ENCODE results near the gene SRBD1.

Gene SRBD1, protein sequence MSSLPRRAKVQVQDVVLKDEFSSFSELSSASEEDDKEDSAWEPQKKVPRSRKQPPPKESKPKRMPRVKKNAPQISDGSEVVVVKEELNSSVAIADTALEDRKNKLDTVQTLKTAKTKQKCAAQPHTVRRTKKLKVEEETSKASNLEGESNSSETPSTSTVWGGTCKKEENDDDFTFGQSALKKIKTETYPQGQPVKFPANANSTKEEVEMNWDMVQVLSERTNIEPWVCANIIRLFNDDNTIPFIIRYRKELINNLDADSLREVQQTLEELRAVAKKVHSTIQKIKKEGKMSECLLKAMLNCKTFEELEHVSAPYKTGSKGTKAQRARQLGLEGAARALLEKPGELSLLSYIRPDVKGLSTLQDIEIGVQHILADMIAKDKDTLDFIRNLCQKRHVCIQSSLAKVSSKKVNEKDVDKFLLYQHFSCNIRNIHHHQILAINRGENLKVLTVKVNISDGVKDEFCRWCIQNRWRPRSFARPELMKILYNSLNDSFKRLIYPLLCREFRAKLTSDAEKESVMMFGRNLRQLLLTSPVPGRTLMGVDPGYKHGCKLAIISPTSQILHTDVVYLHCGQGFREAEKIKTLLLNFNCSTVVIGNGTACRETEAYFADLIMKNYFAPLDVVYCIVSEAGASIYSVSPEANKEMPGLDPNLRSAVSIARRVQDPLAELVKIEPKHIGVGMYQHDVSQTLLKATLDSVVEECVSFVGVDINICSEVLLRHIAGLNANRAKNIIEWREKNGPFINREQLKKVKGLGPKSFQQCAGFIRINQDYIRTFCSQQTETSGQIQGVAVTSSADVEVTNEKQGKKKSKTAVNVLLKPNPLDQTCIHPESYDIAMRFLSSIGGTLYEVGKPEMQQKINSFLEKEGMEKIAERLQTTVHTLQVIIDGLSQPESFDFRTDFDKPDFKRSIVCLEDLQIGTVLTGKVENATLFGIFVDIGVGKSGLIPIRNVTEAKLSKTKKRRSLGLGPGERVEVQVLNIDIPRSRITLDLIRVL

DNA sequence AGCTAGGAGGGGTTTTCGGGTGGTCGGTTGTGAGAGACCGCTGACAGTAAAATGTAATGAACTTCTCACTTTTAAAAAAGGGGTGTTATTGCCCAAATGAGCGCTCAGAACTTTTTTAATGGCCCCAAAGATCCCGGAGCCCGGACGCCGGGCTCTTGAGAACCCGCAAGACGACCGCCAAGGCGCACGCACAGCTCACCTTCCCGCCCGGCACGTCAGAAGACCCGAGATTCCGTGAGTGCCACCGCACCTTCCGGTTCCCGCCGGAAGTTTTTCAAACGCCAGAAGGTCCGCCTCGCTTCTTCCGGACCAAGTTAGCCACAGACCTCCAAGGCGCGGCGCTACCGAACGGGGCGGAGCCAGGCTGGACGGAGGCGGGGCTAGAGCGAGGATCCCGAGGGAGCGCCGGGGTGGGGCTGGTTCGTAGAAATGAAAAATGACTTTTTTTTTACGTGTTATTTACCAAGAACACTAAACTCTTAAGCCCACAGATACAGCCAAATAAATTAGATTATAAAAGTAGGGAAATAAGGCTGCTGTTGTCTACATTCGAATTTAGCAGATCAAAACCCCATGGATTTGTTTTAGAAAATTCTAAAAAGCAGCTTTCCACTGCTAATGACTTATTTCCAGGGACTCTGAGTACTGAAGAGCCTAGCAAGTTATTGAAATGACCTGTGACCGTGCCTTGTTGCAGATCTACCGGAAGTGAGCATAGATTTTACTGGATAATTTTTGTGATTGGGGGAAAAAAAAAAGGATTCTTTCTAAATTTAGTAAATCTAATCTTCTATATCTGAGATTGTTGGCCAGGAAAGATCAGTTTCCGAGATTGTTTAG is at the start of gene SRBD1:
SRBD1 (minus strand) TSS at position 248 of the 840 bp plus-strand sequence. CDS start 5,826 bp downstream, outside the sequence.
- peak; percentile 95 for DNase-seq

DNA sequence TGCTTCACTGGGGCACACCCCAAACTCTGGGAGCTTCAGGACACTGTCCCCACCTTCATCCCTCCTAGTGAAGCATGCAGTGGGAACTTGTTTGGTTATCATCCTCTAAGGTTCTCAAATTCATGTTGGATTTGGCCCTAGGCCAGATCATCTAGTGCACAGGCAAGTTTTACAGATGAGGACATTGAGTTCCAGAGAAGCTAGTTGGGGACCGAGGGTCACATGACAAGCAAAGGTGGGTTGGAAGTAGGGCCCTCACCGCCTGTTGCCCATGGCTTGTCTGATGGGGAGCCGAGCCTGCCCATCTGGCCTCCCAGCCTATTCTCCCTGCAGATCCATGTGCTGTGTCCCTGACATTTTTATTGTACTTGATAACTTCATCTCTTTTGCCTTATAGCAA is 43.2 kb upstream of the SRBD1 start:
- DNase-seq, result no peak

DNA sequence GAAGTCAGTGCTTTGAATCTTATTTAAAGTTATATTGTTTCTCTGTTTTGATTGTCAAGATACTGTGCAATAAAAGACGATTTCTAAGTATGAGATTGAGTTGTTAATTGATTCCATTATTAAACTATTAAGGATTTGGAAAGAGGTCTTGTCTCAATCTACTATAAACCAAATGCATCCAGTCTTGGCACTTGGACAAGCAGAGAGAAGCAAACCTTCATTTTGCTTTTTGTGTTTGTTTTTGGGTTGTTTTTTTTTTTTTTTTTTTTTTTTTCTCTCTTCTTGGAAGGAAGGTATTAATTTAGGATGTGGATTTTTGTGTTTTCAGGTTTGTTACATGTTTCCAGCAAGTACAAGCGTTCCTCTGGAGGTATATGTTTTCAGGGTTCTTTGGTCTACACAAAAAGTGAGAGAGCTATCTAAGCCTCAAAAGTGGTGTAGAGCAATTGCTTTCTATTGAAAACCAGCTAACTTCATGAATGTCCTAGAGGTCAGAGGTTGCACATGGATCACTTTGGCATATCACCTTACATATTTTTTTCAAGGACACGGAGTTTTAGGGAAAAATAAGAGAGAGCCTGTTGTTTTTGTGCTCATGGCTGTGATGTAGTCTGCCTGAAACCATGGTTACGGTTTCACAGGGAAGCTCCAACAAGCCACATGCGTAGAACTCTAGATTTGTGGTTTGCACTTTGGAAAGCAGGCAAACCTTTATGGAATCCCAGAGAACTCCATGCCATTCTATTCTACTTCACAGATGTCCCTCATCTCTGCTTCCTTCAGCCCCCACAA is 42.3 kb upstream of the SRBD1 start:
- DNase-seq, result no peak

DNA sequence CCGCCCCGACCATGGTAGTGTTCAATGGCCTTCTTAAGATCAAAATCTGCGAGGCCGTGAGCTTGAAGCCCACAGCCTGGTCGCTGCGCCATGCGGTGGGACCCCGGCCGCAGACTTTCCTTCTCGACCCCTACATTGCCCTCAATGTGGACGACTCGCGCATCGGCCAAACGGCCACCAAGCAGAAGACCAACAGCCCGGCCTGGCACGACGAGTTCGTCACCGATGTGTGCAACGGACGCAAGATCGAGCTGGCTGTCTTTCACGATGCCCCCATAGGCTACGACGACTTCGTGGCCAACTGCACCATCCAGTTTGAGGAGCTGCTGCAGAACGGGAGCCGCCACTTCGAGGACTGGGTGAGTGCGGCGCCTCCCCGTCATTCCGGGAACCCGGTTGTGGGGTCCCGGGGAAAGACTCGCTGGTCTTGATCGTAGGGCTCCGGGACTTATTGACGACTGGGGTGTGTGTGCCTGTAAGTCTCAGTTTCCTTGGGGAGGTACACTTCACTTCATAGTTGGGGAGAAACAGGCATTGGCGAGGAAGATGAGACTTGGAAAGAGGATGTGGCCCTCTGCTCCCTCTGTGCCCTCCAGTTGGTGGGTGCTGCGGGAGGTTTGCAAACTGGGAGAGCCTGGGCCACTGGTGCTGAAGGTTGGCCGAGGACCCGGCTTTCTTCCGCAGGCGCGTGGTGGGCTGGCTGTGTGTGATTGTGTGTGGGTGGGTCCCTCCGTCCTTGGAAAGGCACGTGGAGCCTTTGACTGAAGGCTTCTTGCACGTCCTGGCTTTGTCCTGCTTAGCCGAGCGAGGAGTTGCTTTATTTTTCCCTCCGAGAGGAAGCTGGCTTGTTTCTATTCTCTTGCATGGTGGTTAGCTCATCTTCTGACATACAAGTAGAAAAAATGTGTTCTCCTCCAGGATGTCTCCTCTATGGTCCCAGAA is 41.3 kb upstream of the SRBD1 start:
- DNase-seq, result peak; percentile 61

DNA sequence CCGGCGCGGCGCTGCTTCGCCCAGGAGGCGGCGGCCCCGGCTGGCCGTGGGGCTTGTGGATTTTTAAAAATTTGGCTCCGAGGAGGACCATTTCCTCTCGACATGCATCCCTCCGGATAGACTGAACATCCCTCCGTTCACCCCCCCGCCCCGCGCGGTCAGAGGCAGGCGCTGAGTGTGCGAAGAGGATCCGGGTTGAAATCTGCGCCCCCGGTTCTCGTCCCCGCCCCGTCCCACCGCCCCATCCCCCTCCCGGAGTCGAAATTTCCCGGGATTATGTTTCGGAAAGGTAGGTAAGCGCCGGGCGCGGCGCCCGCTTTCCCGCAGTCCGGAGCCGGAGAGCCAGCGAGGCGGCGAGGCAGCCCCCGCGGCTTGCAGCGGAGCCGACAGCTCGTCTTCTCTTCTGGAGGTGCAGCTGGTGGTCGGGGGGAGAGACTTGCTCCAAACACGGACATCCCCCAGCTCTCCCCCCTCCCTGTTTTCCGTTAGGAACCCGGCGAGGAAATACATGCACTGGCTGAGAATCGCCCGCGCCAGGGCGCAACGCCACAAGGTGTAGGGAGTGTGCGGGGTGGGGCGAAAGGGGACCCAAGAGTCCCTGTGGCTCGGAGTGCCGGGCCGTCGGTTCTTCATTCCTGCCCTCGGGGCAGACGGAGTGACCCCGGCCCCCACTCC is 40.5 kb upstream of the SRBD1 start, which contains the start of gene PRKCE:
PRKCE (plus strand) TSS at position 261 of the 675 bp plus-strand sequence.
- DNase-seq, result peak; percentile 30

DNA sequence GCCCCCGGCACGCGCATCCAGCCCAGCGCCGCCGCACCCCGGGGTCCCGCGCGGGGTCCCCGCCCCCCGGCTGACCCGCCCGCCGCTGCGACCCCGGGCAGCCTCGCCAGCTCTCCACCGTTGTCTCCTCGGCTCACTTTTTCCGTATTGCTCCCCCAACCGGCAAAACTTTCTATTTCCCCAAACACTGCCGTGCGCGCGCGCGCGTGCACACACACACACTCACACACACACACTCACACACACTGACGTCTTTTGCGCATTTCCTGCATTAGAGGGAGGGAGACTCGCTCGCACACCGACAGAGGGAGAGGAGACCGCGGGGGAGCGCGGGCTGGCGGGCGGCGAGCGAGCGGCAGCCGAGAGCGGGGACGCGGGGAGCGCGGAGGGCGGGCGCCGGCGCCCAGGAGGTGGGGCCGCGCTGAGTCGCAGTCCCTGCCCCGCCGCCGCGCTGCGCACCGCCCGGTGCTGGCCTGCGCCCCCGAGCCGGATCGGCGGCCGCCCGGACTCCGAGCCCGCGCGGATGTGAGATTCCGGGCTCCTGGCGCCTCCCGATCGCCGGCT is 39.9 kb upstream of the SRBD1 start:
- peak; percentile 96 for DNase-seq

DNA sequence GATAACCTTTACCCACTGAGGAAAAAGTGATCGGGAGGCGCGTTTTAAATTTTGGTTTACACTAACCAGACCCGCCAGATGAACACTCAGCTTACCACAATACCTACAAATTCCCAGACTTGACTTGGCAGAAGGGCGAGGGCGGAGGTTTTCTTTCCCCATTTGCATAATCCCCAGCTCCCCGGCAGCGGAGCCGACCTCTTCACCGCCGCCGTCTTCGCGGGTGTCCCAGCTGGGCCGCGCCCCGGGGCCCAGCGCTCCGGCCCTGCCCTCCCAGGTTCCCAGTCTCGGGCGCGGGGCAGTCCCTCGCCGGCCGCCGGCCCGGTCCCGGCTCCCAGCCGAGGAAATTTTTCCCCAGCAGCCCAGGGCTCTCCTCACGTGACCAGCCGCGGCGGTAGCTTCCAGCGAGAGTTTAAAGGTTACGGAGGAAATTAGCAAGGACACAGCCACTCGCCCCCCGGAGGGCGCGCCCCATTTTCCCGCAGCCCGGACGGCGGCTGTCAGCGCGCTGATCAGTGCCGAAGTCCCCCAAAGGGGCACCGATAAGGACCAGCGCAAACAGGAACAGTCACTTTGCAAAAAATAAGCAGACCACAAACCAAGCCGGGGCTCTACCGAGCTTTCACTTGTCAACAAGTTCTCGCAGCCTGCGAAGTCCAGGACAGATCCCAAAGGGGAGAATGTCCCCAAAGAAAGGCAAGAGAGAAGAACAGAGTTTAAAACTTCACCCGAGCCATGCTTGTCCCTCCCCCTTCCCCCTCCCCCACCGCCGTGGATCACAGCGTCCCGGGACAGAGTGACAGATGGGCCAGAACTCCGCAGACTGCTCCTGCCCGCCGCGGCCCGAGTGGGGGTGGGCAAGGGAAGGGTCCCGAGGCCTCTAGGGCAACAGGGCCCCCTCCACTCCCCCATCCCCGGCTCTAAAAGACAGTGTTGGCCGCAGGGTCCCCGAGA is 39.1 kb upstream of the SRBD1 start:
- peak; percentile 60 for DNase-seq

DNA sequence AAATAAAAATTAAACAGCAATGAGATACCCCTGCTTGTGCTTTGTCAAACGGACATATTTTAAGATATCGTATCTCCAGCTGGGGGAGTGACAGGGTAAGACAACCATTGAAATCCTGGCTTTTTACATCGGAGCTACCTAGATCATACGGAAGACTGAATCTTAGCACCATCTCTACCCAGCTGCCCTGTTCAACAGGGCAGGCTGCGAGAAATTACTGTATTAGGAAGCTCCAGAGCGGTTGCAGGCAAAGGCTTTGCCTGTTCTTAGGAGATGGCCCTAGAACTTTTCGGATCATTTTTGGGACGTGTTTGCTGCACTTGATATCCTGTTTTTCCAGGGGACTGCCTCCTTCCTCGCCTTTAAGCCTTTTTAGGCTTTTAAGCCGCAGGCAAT is 38.4 kb upstream of the SRBD1 start:
- DNase-seq, result peak; percentile 11

DNA sequence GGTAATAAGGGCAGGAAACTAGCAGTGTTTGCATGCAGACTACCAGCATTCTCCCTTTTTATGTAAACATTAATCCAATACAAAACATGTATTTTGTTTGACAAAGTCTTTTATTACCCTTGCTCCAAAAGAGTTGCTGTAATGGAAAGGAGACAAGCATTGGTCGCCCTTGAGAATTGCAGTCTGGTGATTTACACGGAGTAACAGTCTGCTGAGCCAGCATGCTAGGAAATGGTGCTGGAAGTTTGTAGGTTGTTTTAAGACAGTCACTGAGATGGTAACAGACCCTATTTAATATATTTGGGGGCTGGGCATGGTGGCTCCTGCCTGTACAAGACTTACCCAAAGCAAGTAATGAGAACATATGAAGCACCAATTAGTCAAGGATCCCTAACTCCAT is 37.6 kb upstream of the SRBD1 start:
- no peak for DNase-seq

DNA sequence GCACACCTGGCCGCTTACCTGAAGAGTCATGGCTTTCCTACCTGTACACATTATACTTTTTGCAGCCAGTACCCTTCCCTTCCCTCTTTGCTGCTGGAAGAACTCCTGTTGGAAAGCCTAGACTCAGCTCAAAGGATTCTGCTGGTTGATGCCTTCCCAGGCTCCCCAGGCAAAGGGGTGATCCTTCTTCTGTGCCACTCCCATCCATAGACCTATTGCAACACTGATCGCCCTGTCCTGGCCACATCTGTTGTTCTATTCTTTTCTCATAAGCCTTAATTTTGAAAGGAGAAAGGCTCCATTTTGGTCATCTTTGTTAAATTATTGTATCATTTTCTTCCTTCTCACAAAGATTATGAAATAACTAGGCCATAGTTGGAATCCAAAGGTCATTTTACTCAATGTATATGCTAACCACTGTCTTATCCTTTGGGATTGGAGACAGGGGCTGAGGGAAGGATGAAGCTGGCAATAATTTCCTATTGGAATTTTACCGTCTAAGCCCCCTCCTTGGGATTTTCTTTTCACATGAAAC is 37.0 kb upstream of the SRBD1 start:
- DNase-seq, result no peak

DNA sequence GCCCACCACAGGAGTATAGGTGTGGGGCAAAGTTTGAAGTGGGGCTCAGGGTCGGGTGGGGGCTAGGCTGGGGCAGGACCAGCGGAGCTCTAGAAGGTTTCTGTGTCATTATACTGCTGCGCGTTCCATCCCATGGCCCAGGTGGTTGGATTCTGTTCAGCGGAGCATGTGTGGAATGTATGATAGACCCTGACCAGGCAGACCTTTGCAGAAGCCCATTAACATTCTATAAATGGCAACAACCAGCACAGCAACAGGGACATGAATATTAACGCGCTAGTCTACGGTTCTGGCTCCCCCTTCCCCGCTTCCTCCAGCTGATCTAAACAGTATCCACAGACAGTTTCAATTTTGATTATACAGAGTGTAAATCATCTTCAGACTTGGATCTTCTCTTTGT is 36.3 kb upstream of the SRBD1 start:
- no peak for DNase-seq

DNA sequence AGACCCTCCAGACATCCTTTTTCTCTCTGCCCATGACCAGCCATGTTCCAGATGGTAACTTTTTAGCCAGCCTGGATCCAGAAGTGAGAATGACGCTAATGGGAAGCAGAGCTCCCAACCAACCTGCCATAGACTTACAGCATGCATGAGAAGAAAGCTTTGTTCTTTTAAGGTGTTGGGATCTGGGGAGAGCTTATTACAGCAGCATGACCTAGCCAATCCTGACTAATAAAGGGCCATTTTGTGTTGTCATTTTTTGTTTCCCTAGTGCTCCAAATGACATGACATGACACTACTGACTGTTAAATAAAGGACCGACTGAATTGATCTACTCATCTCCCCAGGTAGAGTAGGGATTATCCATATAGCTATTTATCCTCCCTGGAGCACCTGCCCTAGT is 35.2 kb upstream of the SRBD1 start:
- DNase-seq, result no peak

DNA sequence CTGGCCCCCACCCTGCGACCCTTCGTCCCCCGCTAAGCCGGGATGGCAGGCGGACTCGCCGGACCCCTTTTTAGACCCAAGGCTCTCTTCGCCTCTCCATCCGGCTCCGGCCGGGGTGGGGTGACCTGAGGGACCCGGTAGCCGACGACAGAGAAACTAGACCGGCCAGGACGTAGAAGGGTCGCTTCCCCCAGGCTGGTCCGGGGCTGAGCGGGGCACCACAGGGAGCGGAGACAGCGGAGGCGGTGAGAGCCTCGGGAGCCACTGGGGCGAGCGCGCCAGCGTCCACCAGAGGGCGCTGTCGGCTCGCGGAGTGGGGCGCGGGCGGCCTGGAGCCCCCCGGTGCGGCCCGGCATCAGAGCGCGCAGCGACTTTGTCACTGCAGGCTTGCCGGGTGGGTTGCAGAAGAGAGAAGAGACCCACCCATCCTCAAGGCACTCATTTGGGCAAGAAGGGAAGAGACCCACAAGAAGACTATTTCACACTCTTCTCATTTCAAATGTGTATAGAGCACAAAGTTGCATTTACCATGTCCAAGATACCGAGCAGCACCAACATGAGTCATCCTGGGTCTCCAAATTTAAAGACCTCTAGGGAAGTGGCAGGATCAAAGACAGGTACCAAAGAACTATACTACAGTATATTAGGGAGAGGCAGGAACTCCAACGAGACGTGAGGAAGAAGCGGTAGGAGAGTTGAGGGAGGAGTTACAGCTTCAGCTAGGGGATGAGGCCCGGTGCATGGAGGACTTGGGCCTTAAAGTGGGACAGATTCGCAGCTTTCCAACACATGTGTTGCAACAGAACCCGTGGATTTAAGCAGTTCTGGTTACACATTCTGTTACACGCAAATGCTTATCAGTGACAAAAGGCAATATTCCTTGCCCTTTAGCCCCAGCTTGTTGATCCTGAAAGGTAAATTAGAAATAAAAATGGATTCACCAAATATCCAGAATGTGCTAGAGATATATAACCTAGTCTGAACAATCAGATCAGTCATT is 32.8 kb upstream of the SRBD1 start:
- peak; percentile 65 for DNase-seq

DNA sequence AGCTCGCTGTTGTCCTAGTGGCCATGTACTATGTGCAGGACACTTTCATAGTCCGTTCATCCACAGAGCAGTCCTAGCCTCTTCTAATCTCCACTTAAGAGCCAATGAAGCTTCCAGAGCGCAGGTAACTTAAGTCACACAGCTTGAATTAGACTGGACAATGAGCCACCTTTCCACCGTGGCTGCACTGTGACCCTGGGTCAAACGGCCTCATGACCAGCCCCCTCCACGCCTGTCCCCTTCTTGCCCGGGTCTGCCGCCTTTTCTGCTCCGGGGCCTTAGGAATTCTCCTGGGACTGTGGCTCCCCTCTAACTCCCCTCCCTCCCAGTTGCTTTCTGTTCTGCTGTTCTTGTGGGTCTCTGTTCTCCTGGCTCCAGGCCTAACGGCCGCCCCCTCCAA is 32.0 kb upstream of the SRBD1 start:
- peak; percentile 10 for DNase-seq

DNA sequence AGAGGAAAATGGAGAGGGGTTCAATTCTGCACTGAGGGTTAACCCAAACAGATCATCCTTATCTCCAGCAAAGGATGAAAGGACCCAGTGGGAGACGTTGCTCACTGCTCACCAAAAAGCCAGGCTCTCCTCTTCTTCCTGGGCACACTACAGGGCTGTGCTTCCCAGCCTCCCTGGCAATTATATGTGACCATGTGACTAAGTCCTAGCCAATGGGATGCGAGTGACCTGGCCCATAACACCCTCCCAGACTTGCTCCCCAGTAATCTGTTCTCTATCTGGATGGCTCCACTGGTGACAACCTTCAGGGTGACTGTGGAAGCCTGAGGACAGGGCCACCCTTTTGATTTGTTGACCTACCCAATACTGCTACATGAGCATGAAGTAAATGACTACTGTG is 29.5 kb upstream of the SRBD1 start:
- no peak for DNase-seq

DNA sequence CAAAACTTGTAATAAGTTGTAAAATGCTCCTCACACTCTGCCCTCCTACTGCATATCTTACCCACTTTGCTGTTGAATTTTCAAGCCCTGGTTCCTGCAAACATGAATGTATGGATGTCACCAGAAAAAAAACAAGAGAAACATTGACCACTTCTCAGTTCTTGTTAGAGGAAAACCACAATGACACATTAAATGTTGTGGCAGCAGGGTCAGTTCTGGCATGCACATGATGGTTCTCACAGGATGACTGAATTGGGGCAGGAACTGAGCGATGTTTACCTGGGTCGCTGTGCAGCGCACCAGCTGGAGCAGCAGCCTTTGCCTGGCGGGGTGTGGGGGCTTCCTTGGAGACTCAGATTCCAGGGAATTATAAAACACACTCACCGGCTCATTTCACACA is 26.4 kb upstream of the SRBD1 start:
- DNase-seq, result peak; percentile 56

DNA sequence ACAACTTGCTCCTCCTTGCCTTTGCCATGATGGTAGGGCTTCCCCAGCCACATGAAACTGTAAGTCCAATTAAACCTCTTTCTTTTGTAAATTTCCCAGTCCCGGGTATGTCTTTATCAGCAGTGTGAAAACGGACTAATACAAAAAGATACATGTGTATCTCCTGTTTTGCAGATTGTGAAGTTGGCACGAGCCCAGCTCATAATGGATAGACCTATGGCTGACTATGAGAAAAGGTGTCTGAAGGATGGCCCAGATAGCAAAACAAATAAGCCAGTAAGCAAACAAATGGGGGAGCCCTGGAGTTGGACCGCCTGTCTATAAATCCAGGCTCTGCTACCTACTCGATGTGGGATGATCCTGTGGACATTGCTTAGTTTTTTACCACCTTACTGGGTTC is 24.9 kb upstream of the SRBD1 start:
- DNase-seq, result no peak
